ENCODE measurements around the gene IGFBP5. TPM values are rescaled to one million over a fixed set of nuclear protein-coding genes. Genes with fewer than 3 reads are reported as not detected.

The IGFBP5 gene
- total and polyA plus RNA-seq, 2 of the 8 experiments (the other 6 are each of a cell fraction or from before 2014, with no cell fraction given) = 2.2 to 2.5 TPM

DNA sequence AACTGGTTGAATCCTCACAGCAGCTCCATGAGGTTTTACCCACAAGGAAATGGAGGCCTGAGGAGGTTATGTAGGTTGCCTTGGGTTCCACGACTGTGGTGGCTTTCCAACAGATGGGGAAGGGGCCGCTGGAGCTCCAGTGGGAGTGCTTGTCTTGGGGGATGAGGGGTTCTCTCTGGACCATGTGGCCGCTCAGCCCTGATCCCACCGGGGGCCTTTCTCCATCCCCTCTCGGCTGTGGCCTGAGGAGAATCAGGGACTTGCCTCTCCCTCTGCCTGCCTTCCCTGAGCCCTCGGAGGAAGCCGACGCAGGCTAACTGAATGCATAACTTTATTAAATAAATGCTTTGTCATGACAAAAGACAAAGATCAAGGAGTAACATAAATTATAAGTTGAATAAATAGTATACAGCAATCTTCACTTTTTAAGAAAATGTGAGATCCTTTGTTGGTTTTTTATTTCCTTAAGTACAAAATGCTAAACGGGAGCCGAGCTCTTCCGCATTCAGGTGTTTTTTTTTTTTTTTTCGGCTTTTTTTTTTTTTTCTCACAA, 23.5 kb downstream of the IGFBP5 start:
- Histone ChIP-seq H2BK5ac (ENCODE audit: low read depth, low read length) (no peak overlapping the region), H3K79me2 (ENCODE audit: control insufficient read depth in 1 of 2, insufficient read depth in 2 of 2, low read length in 2 of 2) (no peaks in the 10 kb centered on the region), H4K20me1 (replicated peaks in 1 of 2; ENCODE audit: control insufficient read depth in 1 of 2, insufficient read depth in 2 of 2, low read length in 2 of 2) (no peaks in the 10 kb centered on the region), H3K4ac (replicated peaks; ENCODE audit: insufficient read length, low read depth, low read length) (no peak overlapping the region), H3K9ac (replicated peaks in 1 of 4; ENCODE audit: extremely low read depth in 1 of 4, low read depth in 3 of 4, low read length in 3 of 4) (no peak overlapping the region), H4K91ac (replicated peaks; ENCODE audit: insufficient read length, low read length) (no peak overlapping the region), H4K8ac (ENCODE audit: extremely low read depth, insufficient read depth, low read length) (no peak overlapping the region), H3K27me3 (replicated peaks in 1 of 4; ENCODE audit: control insufficient read depth in 3 of 4, extremely low read depth in 1 of 4, insufficient read depth in 3 of 4, low read length in 3 of 4) (no peaks in the 10 kb centered on the region), H3K36me3 (ENCODE audit: control insufficient read depth in 2 of 4, insufficient read depth in 4 of 4, low read length in 3 of 4) (no peaks in the 10 kb centered on the region), H2AK5ac (ENCODE audit: low read depth, low read length) (no peak overlapping the region), H3K4me3 (ENCODE audit: extremely low read depth in 1 of 4, insufficient read depth in 2 of 4, low read depth in 3 of 4, low read length in 4 of 4) (no peak overlapping the region), H3K9me3 (ENCODE audit: insufficient read depth in 2 of 2, low read depth in 1 of 2, low read length in 1 of 2) (no peaks in the 10 kb centered on the region), H2BK20ac (ENCODE audit: low read length) (no peak overlapping the region), H3K14ac (ENCODE audit: insufficient read length) (no peak overlapping the region), H3K18ac (ENCODE audit: extremely low read depth, low read length) (no peak overlapping the region), H3K56ac (replicated peaks; ENCODE audit: insufficient read length, low read depth, low read length) (no peak overlapping the region), H2BK12ac (ENCODE audit: low read depth, low read length) (no peak overlapping the region), H3K27ac (ENCODE audit: low read depth, low read length) (no peak overlapping the region), H2BK120ac (replicated peaks; ENCODE audit: low read depth, low read length) (no peak overlapping the region), H3K4me1 (replicated peaks in 1 of 4; ENCODE audit: control insufficient read depth in 3 of 4, insufficient read depth in 4 of 4, low read length in 3 of 4) (no peaks in the 10 kb centered on the region), H4K5ac (ENCODE audit: insufficient read length, low read depth, low read length) (no peak overlapping the region), H3K4me2 (ENCODE audit: insufficient read depth in 1 of 2, low read depth in 2 of 2, low read length in 2 of 2) (no peak overlapping the region), H3K79me1 (ENCODE audit: low read depth, low read length) (no peaks in the 10 kb centered on the region), H2BK15ac (ENCODE audit: low read length) (no peak overlapping the region), H3K23me2 (ENCODE audit: low read depth, low read length) (no peaks in the 10 kb centered on the region), H2AFZ (ENCODE audit: low read length) (no peak overlapping the region), H3K23ac (ENCODE audit: insufficient read length) (no peak overlapping the region)
- FAIRE-seq (no peak), DNase-seq (ENCODE audit: low read depth in 1 of 2, low spot score in 2 of 2) (no peak)
- TF ChIP-seq CEBPB (IDR thresholded peaks at IDR 0.05; ENCODE audit: low read depth, low read length) (no peak), CBX5 (IDR thresholded peaks at IDR 0.05; ENCODE audit: low read depth, low read length) (no peak)
- ChIA-PET POLR2A (ENCODE audit: partially characterized antibody) (no interaction called here), CTCF (ENCODE audit: partially characterized antibody) (interaction anchor here (0.5 to 6.9 kb wide), 7 partner anchors 10 to 699 kb away, joined by 3 to 54 read pairs (median 3); no protein-coding TSS in a partner anchor)
- WGBS, 2 experiments (ENCODE audit: extremely low coverage in 1 of 2, insufficient coverage in 1 of 2, insufficient read length in 1 of 2, insufficient replicate concordance in 2 of 2, low coverage in 1 of 2, low lambda C conversion rate in 2 of 2, missing lambda C conversion rate in 1 of 2) = 89% methylated on average over 11 of the region's 12 CpGs; no CpG with 5 or more reads in 1 of the 2 experiments

Measured in H1 (cell line).